CD8-positive, alpha-beta memory T cell (primary cell): ENCODE measurements around the gene PHLPP2. TPM values are rescaled to one million over a fixed set of nuclear protein-coding genes. Genes with fewer than 3 reads are reported as not detected.

Source experiments
- polyA plus RNA-seq: library from polyadenylated mRNA; unstranded; fragments of 300-500 nt; fragmentation: Illumina TruSeq; gene quantifications from one replicate; pipeline ENCODE4 v1.2.3, GENCODE V29; 2021
- total RNA-seq, 2 experiments: library from RNA; stranded (reverse); gene quantifications; one replicate each; pipeline ENCODE4 v1.2.3, GENCODE V29; 2021

PHLPP2 gene
- total and polyA plus RNA-seq, 3 experiments from 2014 or later: 1.7 to 14.4 (median 14.3) TPM

Other genes starting within 250 kb of the PHLPP2 start
- gene ZNF19, start 235.4 kb downstream of the PHLPP2 start, total RNA-seq: 1 to 10 TPM; 3.1 TPM
- gene ZNF19, start 235.4 kb downstream of the PHLPP2 start, polyA plus RNA-seq: 1.5 TPM
- gene CHST4, start 198.3 kb downstream of the PHLPP2 start, total RNA-seq: not detected
- gene CHST4, start 198.3 kb downstream of the PHLPP2 start, polyA plus RNA-seq: not detected
- not detected for gene TAT, start 147.6 kb downstream of the PHLPP2 start, total RNA-seq
- 0.06 TPM for gene TAT, start 147.6 kb downstream of the PHLPP2 start, polyA plus RNA-seq
- gene MARVELD3, start 98.5 kb downstream of the PHLPP2 start, total RNA-seq: not detected
- not detected for gene MARVELD3, start 98.5 kb downstream of the PHLPP2 start, polyA plus RNA-seq
- gene AP1G1, start 84.1 kb upstream of the PHLPP2 start, total RNA-seq: 10 to 100 TPM; 80.4 to 83.3 TPM
- 10.9 TPM for gene AP1G1, start 84.1 kb upstream of the PHLPP2 start, polyA plus RNA-seq
- 10 to 100 TPM; 16.9 to 19.7 TPM for gene ATXN1L, start 121.3 kb upstream of the PHLPP2 start, total RNA-seq
- gene ATXN1L, start 121.3 kb upstream of the PHLPP2 start, polyA plus RNA-seq: 11.9 TPM
- 1 to 10 TPM; 3.3 to 5.3 TPM for gene ZNF821, start 159.5 kb upstream of the PHLPP2 start, total RNA-seq
- 12.6 TPM for gene ZNF821, start 159.5 kb upstream of the PHLPP2 start, polyA plus RNA-seq
- gene IST1, start 170.8 kb upstream of the PHLPP2 start, total RNA-seq: 100 to 1,000 TPM; 172 to 177 TPM
- gene IST1, start 170.8 kb upstream of the PHLPP2 start, polyA plus RNA-seq: 144 TPM